OCI-LY7 (cell line): ENCODE data around the gene GLB1L. TPM values are rescaled to one million over a fixed set of nuclear protein-coding genes. Genes with fewer than 3 reads are reported as not detected.

Source experiments
- BruUV-seq: library from RNA; stranded (reverse); fragments of 400-500 nt; replicated peaks from 2 replicates; lab custom pipeline; 2021; lab: Mats Ljungman, UMichigan
- CTCF ChIA-PET: fragments of 300-600 bp; sonication (Branson Sonifier 250); formaldehyde crosslinking; loops from one replicate; lab custom pipeline; 2022; ENCODE audit warnings: antibody characterized with exemption; ENCODE audit not compliant: unreplicated experiment; lab: Charles Lee
- POLR2A ChIA-PET: fragments of 300-600 bp; sonication (Branson Sonifier 250); formaldehyde crosslinking; loops from one replicate; lab custom pipeline; 2022; ENCODE audit warnings: antibody characterized with exemption; lab: Charles Lee
- DNase-seq: peaks from one replicate; pipeline ENCODE4 v3.0.0-alpha.2; 2015; ENCODE audit warnings: low spot score
- H2AFZ ChIP-seq: fragments of 200-600 bp; sonication (generic), shearing (Covaris generic); 2 replicates; pipeline ENCODE4 v1.6.1; 2014; ENCODE audit warnings: mild to moderate bottlenecking, antibody characterized with exemption, low read length, moderate library complexity
- H3K27ac ChIP-seq: fragments of 200-600 bp; sonication (generic); 2 replicates; pipeline ENCODE4 v1.5.1; 2014; ENCODE audit warnings: mixed run types, low read depth, mild to moderate bottlenecking, moderate library complexity, low read length, inconsistent platforms; ENCODE audit not compliant: poor library complexity, severe bottlenecking
- H3K36me3 ChIP-seq: fragments of 200-600 bp; sonication (generic); 2 replicates; pipeline ENCODE4 v1.6.1; 2014; ENCODE audit warnings: mild to moderate bottlenecking, antibody characterized with exemption, low read length, moderate library complexity, mixed read lengths; ENCODE audit not compliant: insufficient read depth
- H3K4me1 ChIP-seq: fragments of 200-600 bp; sonication (generic); 2 replicates; pipeline ENCODE4 v1.5.1; 2014; ENCODE audit warnings: mild to moderate bottlenecking, low read length; ENCODE audit not compliant: insufficient read depth, poor library complexity, severe bottlenecking
- H3K4me2 ChIP-seq: fragments of 200-600 bp; sonication (generic); 2 replicates; pipeline ENCODE4 v1.6.1; 2014; ENCODE audit warnings: mild to moderate bottlenecking, low read length
- H3K4me3 ChIP-seq: fragments of 200-600 bp; sonication (generic); 2 replicates; pipeline ENCODE4 v1.5.1; 2014; ENCODE audit warnings: mild to moderate bottlenecking, low read depth, low read length; ENCODE audit not compliant: poor library complexity, severe bottlenecking
- H3K79me2 ChIP-seq: fragments of 200-600 bp; sonication (generic); 2 replicates; pipeline ENCODE4 v1.6.1; 2016; ENCODE audit warnings: low read depth, mild to moderate bottlenecking, low read length, moderate library complexity, mixed read lengths; ENCODE audit not compliant: insufficient read depth
- H3K9me2 ChIP-seq: fragments of 200-600 bp; sonication (generic); 2 replicates; pipeline ENCODE4 v1.6.1; 2016; ENCODE audit warnings: mild to moderate bottlenecking, low read length, mixed read lengths; ENCODE audit not compliant: insufficient read depth
- H3K9me3 ChIP-seq: fragments of 200-600 bp; sonication (generic); 2 replicates; pipeline ENCODE4 v1.6.1; 2014; ENCODE audit warnings: mild to moderate bottlenecking, mixed run types, low read length, mixed read lengths
- H4K20me1 ChIP-seq: fragments of 200-600 bp; sonication (generic); 2 replicates; pipeline ENCODE4 v1.6.1; 2014; ENCODE audit warnings: mild to moderate bottlenecking, antibody characterized with exemption, low read length, moderate library complexity, mixed read lengths; ENCODE audit not compliant: insufficient read depth
- EZH2phosphoT487 ChIP-seq: fragments of 200-600 bp; sonication (generic); IDR thresholded peaks from 2 replicates; pipeline ENCODE4 v1.6.1; 2018; ENCODE audit warnings: low read depth, borderline replicate concordance, mild to moderate bottlenecking, mixed run types, antibody characterized with exemption, low read length, moderate library complexity, mixed read lengths
- intact Hi-C: fragments of 100-400 bp; cut with micrococcal nuclease; formaldehyde crosslinking; loops from one replicate; pipeline ENCODE4 v1.10.0; 2022; ENCODE audit not compliant: unreplicated experiment
- total RNA-seq, 2 experiments: library from RNA; depleted of rRNA in 1 of 2; stranded (reverse); fragments of >200 nt in 1 of 2; shearing (Covaris generic) in 1 of 2; gene quantifications; 2 replicates each; pipeline ENCODE4 v1.2.3, GENCODE V29; 2014 to 2022
- TF ChIP-seq, protein P1 (sequence below): fragments of 200-600 bp; sonication (generic); conservative IDR thresholded peaks from 2 replicates; pipeline ENCODE4 v1.5.1; 2014; ENCODE audit warnings: mild to moderate bottlenecking, antibody characterized with exemption, low read length, moderate library complexity, mixed read lengths

Gene GLB1L
- total RNA-seq, 2 experiments from 2014 or later, result 6.9 to 8.6 TPM

DNA sequence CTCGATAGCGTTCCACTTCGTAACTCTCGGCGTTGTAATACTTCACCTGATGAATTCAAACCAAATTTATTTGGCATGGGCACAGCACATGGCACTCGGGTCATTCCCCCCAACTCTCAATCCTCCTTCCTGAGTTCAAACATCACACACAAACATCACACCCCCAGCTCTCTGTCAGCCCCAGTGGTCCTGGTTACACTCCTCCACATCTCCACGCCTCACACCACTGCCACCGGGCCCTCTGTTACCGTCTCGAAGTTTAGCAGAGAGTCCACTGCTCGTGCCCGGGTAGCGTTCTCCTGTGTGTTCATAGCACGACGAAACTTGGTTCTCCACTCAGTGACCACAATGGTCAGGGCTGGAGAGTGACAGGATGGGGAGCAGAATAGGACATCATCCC lies 31.1 kb downstream of the GLB1L start:
- DNase-seq, result no peak
- no peaks in the 10 kb centered on the region for H4K20me1 ChIP-seq
- no peak overlapping the region for H3K4me2 ChIP-seq
- peaks cover 35% of the 10 kb centered on the region for H3K36me3 ChIP-seq
- TF ChIP-seq, protein P1, sequence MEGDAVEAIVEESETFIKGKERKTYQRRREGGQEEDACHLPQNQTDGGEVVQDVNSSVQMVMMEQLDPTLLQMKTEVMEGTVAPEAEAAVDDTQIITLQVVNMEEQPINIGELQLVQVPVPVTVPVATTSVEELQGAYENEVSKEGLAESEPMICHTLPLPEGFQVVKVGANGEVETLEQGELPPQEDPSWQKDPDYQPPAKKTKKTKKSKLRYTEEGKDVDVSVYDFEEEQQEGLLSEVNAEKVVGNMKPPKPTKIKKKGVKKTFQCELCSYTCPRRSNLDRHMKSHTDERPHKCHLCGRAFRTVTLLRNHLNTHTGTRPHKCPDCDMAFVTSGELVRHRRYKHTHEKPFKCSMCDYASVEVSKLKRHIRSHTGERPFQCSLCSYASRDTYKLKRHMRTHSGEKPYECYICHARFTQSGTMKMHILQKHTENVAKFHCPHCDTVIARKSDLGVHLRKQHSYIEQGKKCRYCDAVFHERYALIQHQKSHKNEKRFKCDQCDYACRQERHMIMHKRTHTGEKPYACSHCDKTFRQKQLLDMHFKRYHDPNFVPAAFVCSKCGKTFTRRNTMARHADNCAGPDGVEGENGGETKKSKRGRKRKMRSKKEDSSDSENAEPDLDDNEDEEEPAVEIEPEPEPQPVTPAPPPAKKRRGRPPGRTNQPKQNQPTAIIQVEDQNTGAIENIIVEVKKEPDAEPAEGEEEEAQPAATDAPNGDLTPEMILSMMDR, result no peak
- TF ChIP-seq EZH2phosphoT487, result no peak
- no TSS peak for BruUV-seq
- no peaks in the 10 kb centered on the region for H3K9me3 ChIP-seq
- H3K27ac ChIP-seq, result no peak overlapping the region
- no peak overlapping the region for H3K4me3 ChIP-seq
- H2AFZ ChIP-seq, result no peak overlapping the region
- ChIA-PET POLR2A (interaction anchor here (0.5 kb wide), 1 partner anchor 50 kb away, joined by 3 read pairs; no protein-coding TSS in a partner anchor), CTCF (no interaction called here)
- peaks cover 10% of the 10 kb centered on the region for H3K4me1 ChIP-seq
- H3K79me2 ChIP-seq, result no peaks in the 10 kb centered on the region
- no peaks in the 10 kb centered on the region for H3K9me2 ChIP-seq
- intact Hi-C loops, result no loop called here

GRCh38 chr2:219213486-219214071 lies 31.7 kb downstream of the GLB1L start:
- Histone ChIP-seq H3K79me2 (no peaks in the 10 kb centered on the region), H3K27ac (no peak overlapping the region), H3K4me1 (peaks cover 10% of the 10 kb centered on the region), H2AFZ (no peak overlapping the region), H3K36me3 (peaks cover 39% of the 10 kb centered on the region), H4K20me1 (no peaks in the 10 kb centered on the region), H3K9me2 (no peaks in the 10 kb centered on the region), H3K9me3 (no peaks in the 10 kb centered on the region), H3K4me3 (no peak overlapping the region), H3K4me2 (no peak overlapping the region)
- TF ChIP-seq, protein P1, result no peak
- TF ChIP-seq EZH2phosphoT487, result no peak
- intact Hi-C loops, result no loop called here
- ChIA-PET POLR2A (interaction anchor here (0.5 kb wide), 2 partner anchors 39 to 50 kb away, joined by 3 read pairs; partner anchors contain the start of gene TUBA4B), CTCF (no interaction called here)
- no TSS peak for BruUV-seq
- DNase-seq, result no peak

DNA sequence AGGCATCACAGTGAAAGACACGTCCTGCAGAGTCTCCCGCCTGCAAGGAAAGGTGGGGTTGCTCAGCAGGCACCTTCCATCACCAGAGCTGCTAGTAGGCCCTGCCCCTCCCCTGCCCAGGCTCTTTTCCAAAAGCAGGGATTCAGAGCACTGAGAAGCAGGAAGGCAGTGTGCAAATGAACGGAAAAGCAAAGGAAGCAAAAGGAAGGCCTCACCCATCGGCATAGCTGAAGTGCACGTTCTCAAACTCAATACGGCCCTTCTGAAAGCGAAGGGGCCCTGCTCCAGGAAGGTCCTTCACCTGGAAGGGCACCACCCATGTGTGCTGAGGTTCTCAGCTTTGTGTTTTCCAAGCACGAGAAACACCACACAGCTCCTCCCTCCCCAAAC lies 32.2 kb downstream of the GLB1L start:
- peaks cover 45% of the 10 kb centered on the region for H3K36me3 ChIP-seq
- no peak overlapping the region for H3K4me2 ChIP-seq
- no peak overlapping the region for H3K4me3 ChIP-seq
- H2AFZ ChIP-seq, result no peak overlapping the region
- H3K4me1 ChIP-seq, result peaks cover 7% of the 10 kb centered on the region
- no peak for TF ChIP-seq EZH2phosphoT487
- TF ChIP-seq, protein P1, result no peak
- no peaks in the 10 kb centered on the region for H3K9me2 ChIP-seq
- H3K9me3 ChIP-seq, result no peaks in the 10 kb centered on the region
- H3K27ac ChIP-seq, result no peak overlapping the region
- CTCF ChIA-PET, result no interaction called here
- no peaks in the 10 kb centered on the region for H4K20me1 ChIP-seq
- POLR2A ChIA-PET, result interaction anchor here (0.5 to 0.7 kb wide), 3 partner anchors 16 to 40 kb away, joined by 3 read pairs; partner anchors contain the start of genes ATG9A and TUBA4B
- no TSS peak for BruUV-seq
- intact Hi-C loops, result no loop called here
- no peak for DNase-seq
- no peaks in the 10 kb centered on the region for H3K79me2 ChIP-seq
